Sigmoid colon (tissue), 4 donors: ENCODE measurements around the gene FKBP10.

Experiments
- EP300 ChIP-seq, 4 donors: sonication (generic); formaldehyde crosslinking; IDR thresholded peaks; one replicate each; pipeline ENCODE4 v1.6.1; 2017; ENCODE audit warnings: antibody characterized with exemption in 4 of 4
- POLR2A ChIP-seq, 2 donors: fragments of 450-650 bp; IDR thresholded peaks; one replicate each; pipeline ENCODE4 v1.6.1; 2016; ENCODE audit warnings: antibody characterized with exemption in 2 of 2, mild to moderate bottlenecking in 2 of 2, moderate library complexity in 2 of 2
- POLR2AphosphoS5 ChIP-seq, 4 donors: sonication (generic); formaldehyde crosslinking; IDR thresholded peaks; one replicate each; pipeline ENCODE4 v1.6.1; 2017; ENCODE audit warnings: antibody characterized with exemption in 4 of 4
- TF ChIP-seq, protein P1 (sequence below), 4 experiments: fragments of 450-650 bp in 3 of 4; fragments of 200-600 bp in 1 of 4; IDR thresholded peaks; one replicate each; pipeline ENCODE4 v1.5.1; 2016 to 2019; ENCODE audit warnings: antibody characterized with exemption in 4 of 4, mild to moderate bottlenecking in 3 of 4, moderate library complexity in 2 of 4

- TF ChIP-seq EP300 (IDR thresholded peaks at IDR 0.05): no peak
- TF ChIP-seq, protein P1, sequence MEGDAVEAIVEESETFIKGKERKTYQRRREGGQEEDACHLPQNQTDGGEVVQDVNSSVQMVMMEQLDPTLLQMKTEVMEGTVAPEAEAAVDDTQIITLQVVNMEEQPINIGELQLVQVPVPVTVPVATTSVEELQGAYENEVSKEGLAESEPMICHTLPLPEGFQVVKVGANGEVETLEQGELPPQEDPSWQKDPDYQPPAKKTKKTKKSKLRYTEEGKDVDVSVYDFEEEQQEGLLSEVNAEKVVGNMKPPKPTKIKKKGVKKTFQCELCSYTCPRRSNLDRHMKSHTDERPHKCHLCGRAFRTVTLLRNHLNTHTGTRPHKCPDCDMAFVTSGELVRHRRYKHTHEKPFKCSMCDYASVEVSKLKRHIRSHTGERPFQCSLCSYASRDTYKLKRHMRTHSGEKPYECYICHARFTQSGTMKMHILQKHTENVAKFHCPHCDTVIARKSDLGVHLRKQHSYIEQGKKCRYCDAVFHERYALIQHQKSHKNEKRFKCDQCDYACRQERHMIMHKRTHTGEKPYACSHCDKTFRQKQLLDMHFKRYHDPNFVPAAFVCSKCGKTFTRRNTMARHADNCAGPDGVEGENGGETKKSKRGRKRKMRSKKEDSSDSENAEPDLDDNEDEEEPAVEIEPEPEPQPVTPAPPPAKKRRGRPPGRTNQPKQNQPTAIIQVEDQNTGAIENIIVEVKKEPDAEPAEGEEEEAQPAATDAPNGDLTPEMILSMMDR (IDR thresholded peaks at IDR 0.05): no peak
- TF ChIP-seq POLR2A (IDR thresholded peaks at IDR 0.05): no peak
- TF ChIP-seq POLR2AphosphoS5 (IDR thresholded peaks at IDR 0.05): no peak
These were observed 12.0 kb upstream of the FKBP10 start for GRCh38 chr17:41800601-41801373.
